LHCN-M2 (cell line): ENCODE results near the gene FABP2. TPM values are rescaled to one million over a fixed set of nuclear protein-coding genes. Genes with fewer than 3 reads are reported as not detected.

Experiments used
- total RNA-seq: library from RNA; depleted of rRNA; stranded (reverse); fragments of >200 nt; gene quantifications from 2 replicates; pipeline ENCODE4 v1.2.3, GENCODE V29; 2014; rRNA removed

Gene FABP2
- total RNA-seq, 1 experiment from 2014 or later = not detected

Other genes with a start within 250 kb of the FABP2 start
- 0.13 and 0.69 TPM in 2 replicates for gene MYOZ2, start 186.3 kb downstream of the FABP2 start, total RNA-seq
- gene USP53, start 109.4 kb downstream of the FABP2 start, total RNA-seq = 22.9 and 30.7 TPM in 2 replicates